Left renal cortex interstitium (tissue), 4 donors: ENCODE data around the gene PDIA2. TPM values are rescaled to one million over a fixed set of nuclear protein-coding genes. Genes with fewer than 3 reads are reported as not detected.
"Not testable (repeated sequence)": the region's sequence is repeated elsewhere in the genome, so short reads cannot be mapped to it uniquely, and the experiment has no call there.

Experiments used
- DNase-seq, 4 donors: peaks; one replicate each; pipeline ENCODE4 v3.0.0-alpha.2; 2013; ENCODE audit warnings: low read depth in 4 of 4, low spot score in 2 of 4, missing footprints in 1 of 4
- polyA plus RNA-seq, 4 donors: library from polyadenylated mRNA; unstranded; fragments of 120-200 nt; gene quantifications; one replicate each; pipeline ENCODE4 v1.2.1, GENCODE V29; 2013; ENCODE audit not compliant: insufficient read length in 4 of 4

PDIA2 gene, protein sequence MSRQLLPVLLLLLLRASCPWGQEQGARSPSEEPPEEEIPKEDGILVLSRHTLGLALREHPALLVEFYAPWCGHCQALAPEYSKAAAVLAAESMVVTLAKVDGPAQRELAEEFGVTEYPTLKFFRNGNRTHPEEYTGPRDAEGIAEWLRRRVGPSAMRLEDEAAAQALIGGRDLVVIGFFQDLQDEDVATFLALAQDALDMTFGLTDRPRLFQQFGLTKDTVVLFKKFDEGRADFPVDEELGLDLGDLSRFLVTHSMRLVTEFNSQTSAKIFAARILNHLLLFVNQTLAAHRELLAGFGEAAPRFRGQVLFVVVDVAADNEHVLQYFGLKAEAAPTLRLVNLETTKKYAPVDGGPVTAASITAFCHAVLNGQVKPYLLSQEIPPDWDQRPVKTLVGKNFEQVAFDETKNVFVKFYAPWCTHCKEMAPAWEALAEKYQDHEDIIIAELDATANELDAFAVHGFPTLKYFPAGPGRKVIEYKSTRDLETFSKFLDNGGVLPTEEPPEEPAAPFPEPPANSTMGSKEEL
- 1 to 10 TPM in 2 of 4 donors, under 1 TPM in 2; 0.44 to 3.5 (median 1.7) TPM for polyA plus RNA-seq

DNA sequence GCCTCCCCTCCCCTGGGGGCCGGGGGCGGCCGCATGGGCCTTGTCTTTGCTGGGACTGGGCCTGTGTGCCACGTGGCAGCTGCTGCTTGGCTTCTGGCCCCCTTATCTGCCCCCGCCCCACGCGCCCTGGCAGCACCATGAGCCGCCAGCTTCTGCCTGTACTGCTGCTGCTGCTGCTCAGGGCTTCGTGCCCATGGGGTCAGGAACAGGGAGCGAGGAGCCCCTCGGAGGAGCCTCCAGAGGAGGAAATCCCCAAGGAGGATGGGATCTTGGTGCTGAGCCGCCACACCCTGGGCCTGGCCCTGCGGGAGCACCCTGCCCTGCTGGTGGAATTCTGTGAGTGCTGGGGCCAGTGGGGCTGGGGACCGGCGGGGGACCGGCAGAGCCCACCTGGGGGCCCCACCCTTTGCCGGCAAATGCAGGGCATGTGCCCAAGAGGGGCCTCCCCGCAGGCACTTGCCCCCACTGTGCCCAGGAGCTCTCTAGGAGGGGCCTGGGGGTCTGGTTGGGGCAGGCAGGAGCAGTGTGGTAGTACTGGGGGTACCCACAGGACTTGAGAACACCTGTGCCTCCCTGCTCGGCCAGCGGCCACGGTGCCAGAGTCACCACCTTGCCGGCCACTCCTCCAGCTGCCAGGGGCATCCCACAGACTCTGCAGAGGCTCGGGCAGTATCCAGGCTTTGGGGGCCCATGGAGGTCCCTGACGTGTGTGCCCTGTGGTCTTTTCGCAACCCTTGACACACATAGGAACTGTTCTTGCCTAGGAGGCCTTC lies at the start of gene PDIA2:
TSS of gene PDIA2 (plus strand) at position 132 of the 773 bp plus-strand sequence. CDS start at position 138, 6 bp downstream.
- DNase-seq = no peak

DNA sequence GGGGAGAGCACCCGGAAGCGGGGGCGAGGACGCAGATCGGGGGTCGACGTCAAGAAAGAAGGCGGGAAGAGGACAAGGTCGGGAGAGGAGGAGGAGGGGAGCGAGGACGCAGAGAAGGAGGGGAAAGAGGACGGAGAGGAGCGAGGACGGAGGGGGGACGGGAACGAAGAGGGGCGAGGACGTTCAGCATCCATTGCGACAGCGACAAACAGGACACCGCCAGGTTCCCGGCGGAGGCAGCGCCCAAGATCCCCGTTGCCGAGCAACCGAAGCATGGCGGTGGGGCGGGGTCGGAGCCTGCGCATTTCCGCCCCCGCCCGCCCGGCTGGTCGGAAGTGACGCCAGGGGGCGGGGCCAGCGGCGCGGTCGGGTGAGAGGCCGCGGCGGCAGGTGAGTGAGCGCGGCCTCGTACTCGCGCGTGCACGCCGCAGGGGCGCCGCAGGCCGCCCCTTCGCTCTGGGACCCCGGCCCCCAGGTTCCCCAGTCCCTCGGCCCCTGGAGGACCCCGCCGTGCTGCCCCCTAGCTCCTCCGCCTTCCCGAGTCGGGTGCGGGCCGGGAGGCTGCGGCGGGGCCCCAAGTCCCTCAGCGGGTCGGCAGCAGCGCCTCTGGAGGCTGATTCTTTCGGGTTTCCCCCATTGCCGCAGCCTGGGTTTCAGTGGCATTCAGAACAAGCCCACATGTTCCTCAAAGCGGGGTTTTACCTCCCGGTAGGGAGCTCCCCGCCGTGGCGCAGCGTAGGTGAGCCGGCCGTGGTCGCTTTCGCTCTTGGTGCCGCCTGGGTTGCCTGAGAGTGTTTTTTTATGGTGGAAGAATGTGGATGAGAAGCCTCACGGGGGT lies 48.3 kb upstream of the PDIA2 start, which contains the start of gene FAM234A:
TSS of gene FAM234A (plus strand) at position 354 of the 838 bp plus-strand sequence. CDS start 19,593 bp downstream, outside the sequence.
- DNase-seq = peak; percentile 70 to 88 (median 86)

DNA sequence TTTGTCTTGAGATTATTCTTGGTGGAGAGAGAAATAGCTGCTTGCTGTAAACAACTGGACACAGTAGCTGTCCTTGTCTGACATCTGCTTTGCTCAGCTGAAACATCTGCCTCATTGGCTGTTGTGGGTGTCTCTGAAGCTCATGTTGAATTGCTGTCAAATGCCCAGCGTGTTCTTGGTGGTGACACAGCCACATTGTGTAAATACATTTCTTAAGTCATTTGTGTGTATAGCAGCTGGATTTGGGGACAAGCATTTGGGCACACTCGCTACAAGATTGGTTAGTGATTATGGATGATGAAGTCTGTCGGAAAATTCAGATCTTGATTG lies 43.1 kb upstream of the PDIA2 start:
- no peak for DNase-seq

DNA sequence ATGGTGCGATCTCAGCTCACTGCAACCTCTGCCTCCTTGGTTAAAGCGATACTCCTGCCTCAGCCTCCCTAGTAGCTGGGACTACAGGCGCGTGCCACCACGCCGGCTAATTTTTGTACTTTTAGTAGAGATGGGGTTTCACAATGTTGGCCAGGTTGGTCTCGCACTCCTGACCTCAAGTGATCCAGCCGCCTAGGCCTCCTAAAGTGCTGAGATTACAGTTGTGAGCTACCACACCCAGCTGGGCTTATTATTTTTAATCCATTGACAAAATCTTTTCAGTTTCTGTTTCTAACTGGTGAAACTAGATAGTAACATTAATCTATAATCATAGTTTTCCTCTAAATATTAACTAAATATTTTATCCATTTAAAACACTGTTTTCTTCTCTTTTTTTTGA lies 42.4 kb upstream of the PDIA2 start:
- no peak for DNase-seq

DNA sequence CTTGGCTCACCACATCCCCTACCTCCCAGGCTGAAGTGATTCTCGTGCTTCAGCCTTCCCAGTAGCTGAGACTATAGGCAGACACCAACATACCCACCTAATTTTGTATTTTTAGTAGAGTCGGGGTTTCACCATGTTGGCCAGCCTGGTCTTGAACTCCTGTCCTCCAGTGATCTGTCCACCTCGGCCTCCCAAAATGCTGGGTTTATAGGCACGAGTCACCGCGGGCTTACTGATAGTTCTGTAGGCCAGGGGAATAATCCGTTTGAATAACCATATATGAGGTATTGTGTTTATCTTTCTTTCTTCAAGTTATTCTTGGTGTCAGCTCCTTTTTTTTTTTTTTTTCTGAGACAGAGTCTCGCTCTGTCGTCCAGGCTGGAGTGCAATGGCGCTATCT lies 40.7 kb upstream of the PDIA2 start:
- DNase-seq = no peak

DNA sequence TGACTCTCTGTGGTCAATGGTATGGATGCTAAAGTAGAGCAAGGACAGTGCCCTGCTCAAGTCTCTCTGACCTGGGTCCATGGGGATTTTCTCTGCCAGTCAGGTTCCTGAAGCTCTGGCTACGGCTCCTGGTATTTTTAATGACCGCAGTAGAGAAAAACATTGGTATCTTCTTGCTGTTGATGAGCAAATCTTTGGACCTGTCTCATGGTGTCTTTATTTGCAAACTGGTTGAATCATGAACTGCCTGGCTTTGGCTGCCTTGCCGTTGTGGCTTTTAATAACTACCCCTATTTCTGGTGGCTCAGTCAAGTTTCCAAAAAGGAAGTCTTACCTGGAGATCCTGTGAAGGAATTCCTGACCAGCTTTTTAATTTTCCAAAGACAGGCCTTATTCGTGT lies 39.6 kb upstream of the PDIA2 start:
- DNase-seq = no peak

DNA sequence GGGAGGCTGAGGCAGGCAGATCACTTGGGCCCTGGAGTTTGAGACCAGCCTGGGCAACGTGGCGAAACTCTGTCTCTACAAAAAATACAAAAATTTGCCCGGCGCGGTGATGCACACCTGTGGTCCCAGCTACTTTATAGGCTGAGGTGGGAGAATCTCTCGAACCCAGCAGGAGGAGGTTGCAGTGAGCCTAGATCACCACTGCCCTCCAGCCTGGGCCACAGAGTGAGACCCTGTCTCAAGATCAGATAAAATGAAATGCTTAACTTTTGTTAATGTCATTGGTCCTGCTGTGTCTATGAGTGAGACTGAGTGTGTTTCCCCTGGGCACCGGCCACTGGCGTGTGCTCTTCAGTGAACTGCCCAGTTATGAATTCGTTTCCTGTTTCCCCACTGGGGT lies 37.9 kb upstream of the PDIA2 start:
- no peak for DNase-seq

DNA sequence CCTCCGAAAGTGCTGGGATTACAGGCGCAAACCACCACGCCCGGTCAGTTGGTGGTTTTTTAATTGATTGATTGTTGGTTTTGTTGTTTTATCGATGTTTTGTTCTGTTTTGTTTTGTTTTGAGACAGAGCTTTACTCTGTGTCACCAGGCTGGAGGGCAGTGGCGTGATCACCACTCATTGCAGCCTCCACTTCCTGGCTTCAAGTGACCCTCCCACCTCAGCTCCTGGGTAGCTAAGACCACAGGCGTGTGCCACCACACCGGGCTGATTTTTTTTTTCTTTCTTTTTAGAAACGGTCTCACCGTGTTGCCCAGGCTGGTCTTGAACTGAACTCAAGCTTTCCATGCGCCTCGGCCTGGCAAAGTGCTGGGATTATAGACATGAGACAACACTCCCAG lies 35.9 kb upstream of the PDIA2 start:
- DNase-seq = no peak

DNA sequence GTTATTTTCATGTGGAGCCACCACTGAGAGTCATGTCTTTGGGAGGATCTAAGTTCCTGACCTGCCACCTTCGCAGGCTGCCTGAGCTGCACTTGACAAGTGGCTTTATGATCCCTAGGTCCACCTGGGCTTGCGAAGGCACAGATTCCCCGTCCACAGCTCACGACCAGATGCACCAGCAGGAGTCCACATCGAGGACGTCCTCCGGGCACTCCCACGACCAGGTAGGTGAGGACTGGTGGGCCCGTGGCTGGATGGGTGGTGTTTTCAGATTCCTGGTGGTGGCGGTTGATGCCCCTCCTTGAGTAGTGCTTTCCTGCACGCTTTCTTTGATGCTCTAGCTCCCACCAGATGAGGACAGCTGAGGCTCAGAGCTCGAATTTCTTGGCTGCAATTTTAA lies 33.5 kb upstream of the PDIA2 start:
- no peak for DNase-seq

DNA sequence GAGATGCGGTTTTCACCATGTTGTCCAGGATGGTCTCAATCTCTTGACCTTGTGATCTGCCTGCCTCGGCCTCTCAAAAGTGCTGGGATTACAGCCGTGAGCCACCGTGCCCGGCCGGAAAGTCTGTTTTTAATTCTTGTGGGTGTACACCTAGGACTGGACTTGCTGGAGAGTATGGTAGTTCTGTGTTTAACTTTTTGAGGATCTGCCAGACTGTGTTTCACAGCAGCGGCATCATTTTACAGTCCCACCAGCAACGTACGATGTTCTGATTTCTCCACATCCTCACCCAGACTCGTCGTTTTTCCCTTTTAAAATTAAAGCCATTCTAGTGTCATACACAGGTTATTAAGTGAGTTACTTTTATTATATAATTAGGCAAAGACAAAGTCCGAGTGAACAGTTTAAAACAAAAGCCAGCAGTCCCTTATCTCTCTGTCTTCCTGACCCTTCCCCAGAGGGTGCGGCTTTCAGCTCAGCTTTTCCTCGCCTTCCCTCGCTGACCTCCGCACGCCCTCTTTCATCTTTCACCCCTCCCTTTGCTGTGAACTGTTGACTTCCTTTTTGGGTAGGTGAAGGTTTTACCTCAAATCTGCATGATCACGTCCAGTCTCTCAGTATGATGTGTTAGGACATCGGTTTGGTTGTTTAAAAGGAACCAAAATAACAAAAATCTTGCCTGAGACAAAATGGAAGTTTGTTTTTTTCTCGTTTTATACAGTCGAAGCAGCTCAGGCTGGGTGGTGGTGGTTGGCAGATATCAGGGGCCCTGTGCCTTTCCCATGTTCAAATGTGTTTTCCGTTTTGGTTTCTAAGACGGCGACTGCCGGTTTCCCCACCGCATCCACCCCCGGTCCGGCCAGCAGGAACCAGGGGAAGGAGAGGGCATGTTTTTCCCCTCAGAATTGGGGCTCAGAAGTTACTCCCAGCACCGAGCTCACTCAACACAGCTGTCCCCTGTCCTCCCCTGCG lies 30.3 kb upstream of the PDIA2 start:
- no peak for DNase-seq

DNA sequence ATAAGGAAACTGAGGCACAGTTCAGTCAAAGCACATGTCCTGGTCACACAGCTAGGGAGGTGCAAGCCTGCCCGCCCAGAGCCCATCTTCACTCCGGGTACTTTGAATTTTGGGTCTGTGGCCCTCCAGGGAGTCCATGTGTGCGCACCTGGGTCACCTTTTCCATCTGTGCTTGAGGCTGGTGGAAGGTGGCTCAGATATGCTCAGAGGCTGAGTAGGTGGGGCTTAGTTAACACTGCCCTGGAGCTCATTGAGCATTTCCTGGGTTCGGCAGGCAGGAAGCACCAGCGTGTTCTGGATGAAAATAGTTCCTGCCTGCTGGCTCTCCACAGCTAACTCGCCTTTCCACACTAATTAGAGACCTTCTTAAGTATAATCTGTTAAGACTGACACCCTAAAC lies 29.1 kb upstream of the PDIA2 start:
- no peak for DNase-seq

DNA sequence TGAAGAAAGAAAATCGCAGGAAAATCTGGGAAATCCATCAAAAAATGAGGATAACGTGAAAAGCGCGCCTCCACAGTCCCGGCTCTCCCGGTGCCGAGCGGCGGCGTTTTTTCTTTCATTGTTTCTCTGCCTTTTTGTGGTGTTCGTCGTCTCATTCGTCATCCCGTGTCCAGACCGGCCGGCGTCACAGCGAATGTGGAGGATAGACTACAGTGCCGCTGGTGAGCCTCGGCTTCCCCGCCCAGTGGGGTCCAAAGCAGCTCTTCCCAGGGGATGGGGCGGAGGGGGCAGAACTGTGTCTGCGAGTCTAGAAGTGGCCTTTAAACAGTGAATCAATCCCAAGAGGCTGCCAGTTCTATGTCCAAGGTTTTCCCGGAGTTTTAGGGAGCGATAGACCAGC lies 28.5 kb upstream of the PDIA2 start:
- no peak for DNase-seq

DNA sequence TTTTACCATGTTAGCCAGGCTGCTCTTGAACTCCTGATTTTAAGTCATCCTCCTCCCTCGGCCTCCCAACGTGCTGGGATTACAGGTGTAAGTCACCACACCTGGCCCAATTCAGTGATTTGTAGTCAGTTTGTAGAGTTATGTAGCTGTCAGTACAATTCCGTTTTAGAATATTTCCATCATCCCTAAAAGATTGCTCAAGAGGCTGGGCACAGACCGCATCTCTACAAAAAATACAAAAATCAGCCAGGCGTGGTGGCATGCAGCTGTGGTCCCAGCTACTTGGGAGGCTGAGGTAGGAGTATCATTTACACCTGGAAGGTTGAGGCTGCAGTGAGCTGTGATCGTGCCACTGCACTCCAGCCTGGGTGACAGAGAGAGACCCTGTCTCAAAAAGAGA lies 27.8 kb upstream of the PDIA2 start:
- DNase-seq = no peak

DNA sequence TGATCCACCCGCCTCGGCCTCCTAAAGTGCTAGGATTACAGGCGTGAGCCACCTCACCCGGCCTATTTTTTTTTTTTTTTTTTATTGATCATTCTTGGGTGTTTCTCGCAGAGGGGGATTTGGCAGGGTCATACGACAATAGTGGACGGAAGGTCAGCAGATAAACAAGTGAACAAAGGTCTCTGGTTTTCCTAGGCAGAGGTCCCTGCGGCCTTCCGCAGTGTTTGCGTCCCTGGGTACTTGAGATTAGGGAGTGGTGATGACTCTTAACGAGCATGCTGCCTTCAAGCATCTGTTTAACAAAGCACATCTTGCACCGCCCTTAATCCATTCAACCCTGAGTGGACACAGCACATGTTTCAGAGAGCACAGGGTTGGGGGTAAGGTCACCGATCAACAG lies 24.9 kb upstream of the PDIA2 start:
- DNase-seq = not testable (repeated sequence)

DNA sequence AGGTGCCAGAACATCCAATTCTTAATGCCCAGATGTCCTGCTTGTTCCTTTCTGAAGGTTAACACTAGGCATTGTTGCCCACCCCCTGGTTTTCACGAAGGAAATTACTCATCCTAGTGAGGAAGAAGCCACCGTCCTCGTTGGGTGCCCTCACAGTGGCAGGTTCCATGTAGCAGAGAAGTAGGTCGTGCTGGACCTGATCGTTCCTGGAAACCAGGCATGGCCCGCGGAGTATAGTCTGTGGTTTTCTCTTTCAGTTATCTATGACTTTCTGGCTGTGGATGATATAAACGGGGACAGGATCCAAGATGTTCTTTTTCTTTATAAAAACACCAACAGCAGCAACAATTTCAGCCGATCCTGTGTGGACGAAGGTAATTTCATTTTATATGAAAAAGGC lies 23.7 kb upstream of the PDIA2 start:
- no peak for DNase-seq

DNA sequence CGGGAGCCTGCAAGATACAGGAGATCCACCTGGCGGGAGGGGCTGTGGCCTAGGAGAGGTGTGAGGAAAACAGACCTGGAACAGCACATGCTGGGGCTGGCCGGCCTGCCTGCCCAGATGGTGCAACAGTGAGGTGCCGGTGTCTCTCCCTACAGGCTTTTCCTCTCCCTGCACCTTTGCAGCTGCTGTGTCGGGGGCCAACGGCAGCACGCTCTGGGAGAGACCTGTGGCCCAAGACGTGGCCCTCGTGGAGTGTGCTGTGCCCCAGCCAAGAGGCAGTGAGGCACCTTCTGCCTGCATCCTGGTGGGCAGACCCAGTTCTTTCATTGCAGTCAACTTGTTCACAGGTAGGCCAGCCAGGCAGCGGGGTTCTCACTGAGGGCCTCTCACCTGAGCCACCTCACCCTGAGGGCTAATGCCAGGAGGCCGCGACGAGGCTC lies 23.1 kb upstream of the PDIA2 start:
- DNase-seq = no peak

DNA sequence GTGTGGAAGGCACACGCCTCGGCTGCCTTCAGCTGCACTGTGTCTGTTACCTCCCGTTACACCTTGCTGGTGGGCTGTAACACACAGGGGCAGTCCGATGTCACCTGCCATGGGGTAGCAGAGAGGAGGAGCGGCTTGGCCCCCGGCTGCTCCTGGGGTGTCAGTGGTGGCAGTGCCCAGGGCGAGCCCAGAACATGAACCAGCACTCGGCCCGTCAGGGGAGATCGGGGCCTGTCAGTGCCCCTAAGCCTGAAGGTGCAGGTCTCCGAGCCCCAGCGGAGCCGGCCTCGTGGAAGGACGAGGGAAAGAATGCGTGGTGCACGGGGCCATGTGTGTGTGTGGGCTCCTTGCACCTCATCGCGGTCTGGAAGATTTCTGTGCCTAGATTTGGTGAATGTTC lies 22.6 kb upstream of the PDIA2 start:
- DNase-seq = no peak

DNA sequence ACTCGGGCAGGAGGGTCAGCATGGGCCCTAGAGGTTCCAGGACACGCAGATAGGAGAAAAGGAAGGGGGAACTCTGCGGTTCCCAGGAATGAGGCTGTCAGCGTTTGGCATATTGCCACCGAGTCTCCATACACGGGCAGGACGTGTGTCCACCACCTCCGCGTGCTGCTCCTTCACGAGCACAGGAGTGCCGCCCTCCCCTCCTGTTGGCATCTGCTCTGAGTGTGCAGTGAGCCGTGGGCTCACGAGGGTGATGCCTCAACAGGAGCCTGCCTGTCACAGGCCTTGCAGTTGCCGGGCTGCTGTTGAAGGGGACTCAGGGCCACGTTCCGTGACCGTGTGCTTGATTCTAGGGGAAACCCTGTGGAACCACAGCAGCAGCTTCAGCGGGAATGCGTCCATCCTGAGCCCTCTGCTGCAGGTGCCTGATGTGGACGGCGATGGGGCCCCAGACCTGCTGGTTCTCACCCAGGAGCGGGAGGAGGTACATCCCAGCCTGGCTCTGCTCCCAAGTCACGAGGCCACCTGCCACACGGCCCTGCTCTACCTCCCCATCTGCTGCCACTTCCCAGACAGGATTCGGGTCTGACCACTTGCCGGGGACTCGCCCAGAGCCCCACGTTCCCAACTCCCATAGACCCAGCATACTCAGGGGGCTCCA lies 21.8 kb upstream of the PDIA2 start:
- no peak for DNase-seq

DNA sequence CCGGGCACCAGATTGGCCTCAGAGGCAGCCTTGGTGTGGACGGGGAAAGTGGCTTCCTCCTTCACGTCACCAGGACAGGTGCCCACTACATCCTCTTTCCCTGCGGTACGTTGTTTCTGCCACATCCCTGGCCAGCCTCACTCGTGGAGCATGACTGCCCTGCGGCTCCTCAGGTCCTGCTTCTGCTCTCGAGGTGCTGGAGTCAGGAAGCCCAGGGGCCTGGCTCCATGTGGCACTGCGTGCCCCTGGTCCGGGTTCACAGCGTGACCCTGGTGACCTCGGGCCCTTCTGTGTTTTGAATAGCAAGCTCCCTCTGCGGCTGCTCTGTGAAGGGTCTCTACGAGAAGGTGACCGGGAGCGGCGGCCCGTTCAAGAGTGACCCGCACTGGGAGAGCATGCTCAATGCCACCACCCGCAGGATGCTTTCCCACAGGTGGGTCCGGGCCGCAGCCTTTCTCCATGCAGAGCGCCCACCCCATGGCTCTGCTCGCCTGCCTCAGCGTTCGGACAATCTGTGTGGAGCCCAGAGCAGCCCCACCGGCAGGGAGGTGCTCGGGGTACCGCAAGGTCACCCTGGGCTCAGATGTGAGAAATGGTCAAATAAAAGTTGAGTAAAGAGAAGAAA lies 20.7 kb upstream of the PDIA2 start:
- no peak for DNase-seq
